IPS-18a (cell line): ENCODE data around the gene HDHD3.
"Not testable (repeated sequence)": the region's sequence is repeated elsewhere in the genome, so short reads cannot be mapped to it uniquely, and the experiment has no call there.

Experiments used
- H3K27ac ChIP-seq: one replicate; pipeline ENCODE4 v1.5.1; 2013; ENCODE audit warnings: low read length
- H3K27me3 ChIP-seq: one replicate; pipeline ENCODE4 v1.6.1; 2013; ENCODE audit warnings: mild to moderate bottlenecking, low read length; ENCODE audit not compliant: control insufficient read depth, insufficient read depth
- H3K36me3 ChIP-seq: one replicate; pipeline ENCODE4 v1.6.1; 2013; ENCODE audit warnings: low read depth, low read length; ENCODE audit not compliant: control insufficient read depth
- H3K4me1 ChIP-seq: one replicate; pipeline ENCODE4 v1.6.1; 2013; ENCODE audit warnings: low read depth, low read length; ENCODE audit not compliant: control insufficient read depth
- H3K4me3 ChIP-seq: one replicate; pipeline ENCODE4 v1.5.1; 2013; ENCODE audit warnings: low read length
- H3K9ac ChIP-seq: one replicate; pipeline ENCODE4 v1.6.1; 2013; ENCODE audit warnings: mild to moderate bottlenecking, low read length, moderate library complexity
- H3K9me3 ChIP-seq: one replicate; pipeline ENCODE4 v1.6.1; 2013; ENCODE audit warnings: low read depth, low read length; ENCODE audit not compliant: control insufficient read depth

HDHD3 gene

GRCh38 chr9:113387560-113388230 is 10.9 kb upstream of the HDHD3 start:
- Histone ChIP-seq H3K9me3 (no peaks in the 10 kb centered on the region), H3K27me3 (no peaks in the 10 kb centered on the region), H3K36me3 (peaks cover 3% of the 10 kb centered on the region), H3K4me3 (no peak overlapping the region), H3K4me1 (no peaks in the 10 kb centered on the region), H3K9ac (no peak overlapping the region), H3K27ac (no peak overlapping the region)

DNA sequence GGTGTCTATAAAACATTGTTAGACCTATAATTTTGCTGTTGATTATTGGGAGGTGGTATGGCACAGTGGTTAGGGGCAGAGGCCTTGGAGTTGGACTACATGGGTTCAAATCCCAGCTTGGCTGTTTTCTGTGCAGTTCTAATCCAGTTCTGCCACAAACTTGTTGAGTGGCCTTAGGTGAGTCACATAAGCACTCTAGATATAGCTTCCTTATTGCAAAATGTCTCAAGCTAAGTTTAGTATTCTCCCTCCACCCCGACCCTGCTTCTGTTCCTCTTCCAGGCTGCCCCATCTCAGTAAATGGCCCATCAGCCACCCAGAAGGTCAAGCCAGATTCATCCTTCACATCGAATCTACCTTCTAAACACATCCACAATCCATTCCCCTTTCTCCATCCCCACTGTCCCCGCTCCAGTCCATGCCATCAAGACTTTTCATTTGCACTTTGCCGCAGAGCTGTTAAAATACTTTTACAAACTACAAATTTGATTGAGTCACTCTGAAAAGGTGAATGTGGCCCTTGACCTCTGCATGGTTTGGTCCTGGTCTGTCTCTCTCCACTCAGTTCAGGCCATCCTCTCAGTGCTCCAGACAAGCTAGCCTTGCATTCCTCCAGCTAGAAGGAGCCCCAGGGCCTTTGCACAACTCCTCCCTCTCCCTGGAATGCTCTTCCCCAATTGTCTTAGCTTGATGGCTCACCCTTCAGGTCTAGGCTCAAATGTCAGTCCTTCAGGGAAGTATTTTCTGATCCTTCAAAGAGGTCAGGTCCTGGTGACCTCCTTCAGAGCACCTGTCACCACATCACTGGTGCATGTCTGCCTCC is 10.0 kb upstream of the HDHD3 start:
- no peak overlapping the region for H3K9ac ChIP-seq
- H3K4me1 ChIP-seq: no peaks in the 10 kb centered on the region
- no peaks in the 10 kb centered on the region for H3K9me3 ChIP-seq
- no peaks in the 10 kb centered on the region for H3K36me3 ChIP-seq
- H3K27me3 ChIP-seq: no peaks in the 10 kb centered on the region
- no peak overlapping the region for H3K4me3 ChIP-seq
- no peak overlapping the region for H3K27ac ChIP-seq

- no peaks in the 10 kb centered on the region for H3K9me3 ChIP-seq
- no peak overlapping the region for H3K9ac ChIP-seq
- H3K27ac ChIP-seq: no peak overlapping the region
- no peak overlapping the region for H3K4me3 ChIP-seq
- no peaks in the 10 kb centered on the region for H3K27me3 ChIP-seq
- H3K36me3 ChIP-seq: no peaks in the 10 kb centered on the region
- no peaks in the 10 kb centered on the region for H3K4me1 ChIP-seq
Measured at GRCh38 chr9:113381909-113382411, 5.2 kb upstream of the HDHD3 start.

DNA sequence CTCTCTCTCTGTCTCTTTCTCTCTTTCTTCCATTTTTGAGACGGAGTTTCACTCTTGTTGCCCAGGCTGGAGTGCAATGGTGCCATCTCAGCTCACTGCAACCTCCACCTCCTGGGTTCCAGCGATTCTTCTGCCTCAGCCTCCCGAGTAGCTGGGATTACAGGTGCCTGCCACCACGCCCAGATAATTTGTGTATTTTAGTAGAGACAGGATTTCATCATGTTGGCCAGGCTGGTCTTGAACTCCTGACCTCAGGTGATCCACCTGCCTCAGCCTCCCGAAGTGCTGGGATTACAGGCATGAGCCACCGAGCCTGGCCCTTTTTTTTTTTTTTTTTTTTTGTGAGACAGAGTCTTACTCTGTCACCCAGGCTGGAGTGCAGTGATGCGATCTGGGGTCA is 4.7 kb upstream of the HDHD3 start:
- not testable (repeated sequence) for H3K4me3 ChIP-seq, H3K27me3 ChIP-seq, H3K36me3 ChIP-seq, H3K27ac ChIP-seq, H3K4me1 ChIP-seq, H3K9me3 ChIP-seq, H3K9ac ChIP-seq

DNA sequence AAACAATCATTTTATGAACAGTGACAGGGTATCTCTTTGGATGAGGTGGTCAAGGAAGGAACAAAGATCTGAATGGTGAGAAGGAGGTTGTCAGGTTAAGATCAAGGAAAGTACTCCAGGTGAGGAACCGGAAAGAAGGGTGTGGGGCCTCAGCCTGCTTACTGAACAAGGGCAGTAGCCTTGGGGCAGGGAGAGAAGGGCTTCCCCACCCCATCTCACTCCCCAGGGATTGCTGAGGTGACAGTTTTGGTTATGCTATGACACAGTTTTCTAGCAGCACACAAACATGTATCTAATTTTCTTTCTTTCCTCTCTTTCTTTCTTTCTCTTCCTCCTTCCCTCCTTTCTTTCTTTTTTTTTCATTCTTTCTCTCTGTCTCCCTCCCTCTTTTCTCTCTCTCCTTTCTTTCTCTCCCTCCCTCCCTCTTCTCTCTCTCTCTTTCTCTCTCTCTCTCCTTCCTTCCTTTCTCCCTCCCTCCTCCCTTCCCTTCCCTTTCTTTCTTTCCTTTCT is 4.1 kb upstream of the HDHD3 start:
- Histone ChIP-seq H3K9me3 (no peaks in the 10 kb centered on the region), H3K9ac (no peak overlapping the region), H3K36me3 (no peaks in the 10 kb centered on the region), H3K27ac (no peak overlapping the region), H3K4me1 (no peaks in the 10 kb centered on the region), H3K4me3 (no peak overlapping the region), H3K27me3 (no peaks in the 10 kb centered on the region)

DNA sequence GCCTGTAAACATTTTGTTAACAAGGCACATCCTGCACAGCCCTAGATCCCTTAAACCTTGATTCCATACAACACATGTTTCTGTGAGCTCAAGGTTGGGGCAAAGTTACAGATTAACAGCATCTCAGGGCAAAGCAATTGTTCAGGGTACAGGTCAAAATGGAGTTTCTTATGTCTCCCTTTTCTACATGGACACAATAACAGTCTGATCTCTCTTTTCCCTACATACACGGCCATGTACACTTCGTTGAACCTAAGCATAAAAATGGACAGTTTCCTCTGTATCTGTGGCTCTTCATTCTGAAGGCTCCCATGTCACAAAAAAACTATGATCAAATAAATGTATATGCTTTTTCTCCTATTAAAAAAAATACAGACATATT is 3.0 kb upstream of the HDHD3 start:
- not testable (repeated sequence) for H3K4me3 ChIP-seq, H3K9me3 ChIP-seq, H3K36me3 ChIP-seq, H3K9ac ChIP-seq, H3K27me3 ChIP-seq, H3K4me1 ChIP-seq, H3K27ac ChIP-seq

GRCh38 chr9:113379094-113379828 is 2.5 kb upstream of the HDHD3 start:
- H3K4me3 ChIP-seq, H3K27ac ChIP-seq, H3K9ac ChIP-seq, H3K27me3 ChIP-seq, H3K9me3 ChIP-seq, H3K4me1 ChIP-seq, H3K36me3 ChIP-seq: not testable (repeated sequence)

GRCh38 chr9:113375057-113376023 is 1.4 kb downstream of the HDHD3 start:
- no peak overlapping the region for H3K27ac ChIP-seq
- H3K4me3 ChIP-seq: no peak overlapping the region

DNA sequence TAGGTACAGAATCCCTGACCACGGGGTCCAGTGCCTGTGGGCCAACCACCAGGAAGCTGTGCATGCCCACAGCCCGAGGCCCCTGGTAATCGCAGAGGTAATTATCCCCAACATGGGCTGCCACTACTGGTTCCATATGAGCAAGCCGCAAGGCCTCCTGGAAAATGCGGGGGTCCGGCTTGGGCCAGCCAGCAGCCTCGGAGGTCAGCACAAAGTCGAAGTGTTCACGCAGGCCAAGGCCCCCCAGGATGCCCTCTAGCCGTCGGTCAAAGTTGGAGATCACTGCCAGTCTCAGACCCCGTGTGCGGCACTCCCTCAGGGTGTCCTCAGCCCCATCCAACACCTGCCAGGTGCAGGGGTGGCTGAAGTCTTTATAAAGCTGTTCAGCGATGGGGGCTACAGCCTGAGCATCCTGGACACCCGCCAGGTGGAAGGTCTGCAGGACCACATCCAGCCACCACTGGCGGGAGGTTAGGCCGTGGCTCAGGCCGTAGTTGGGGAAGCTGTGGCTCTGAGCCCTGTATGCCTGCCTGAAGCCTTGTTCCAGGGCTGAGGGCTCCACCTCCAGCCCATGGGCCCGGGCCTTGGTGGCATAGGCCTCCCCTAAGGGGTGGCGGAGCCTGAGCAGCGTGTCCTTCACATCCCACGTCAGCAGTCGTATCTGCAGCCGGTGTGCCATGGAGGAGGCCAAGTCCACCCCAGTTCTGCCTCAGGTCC is 3.0 kb downstream of the HDHD3 start:
- H3K4me1 ChIP-seq: no peaks in the 10 kb centered on the region
- no peak overlapping the region for H3K27ac ChIP-seq
- H3K9ac ChIP-seq: no peak overlapping the region
- no peaks in the 10 kb centered on the region for H3K9me3 ChIP-seq
- no peak overlapping the region for H3K4me3 ChIP-seq
- no peaks in the 10 kb centered on the region for H3K27me3 ChIP-seq
- no peaks in the 10 kb centered on the region for H3K36me3 ChIP-seq

More at GRCh38 chr9:113375057-113376023, 1.4 kb downstream of the HDHD3 start:
- no peaks in the 10 kb centered on the region for H3K27me3 ChIP-seq
- H3K9me3 ChIP-seq: no peaks in the 10 kb centered on the region
- H3K4me1 ChIP-seq: no peaks in the 10 kb centered on the region
- no peaks in the 10 kb centered on the region for H3K36me3 ChIP-seq
- H3K9ac ChIP-seq: no peak overlapping the region

DNA sequence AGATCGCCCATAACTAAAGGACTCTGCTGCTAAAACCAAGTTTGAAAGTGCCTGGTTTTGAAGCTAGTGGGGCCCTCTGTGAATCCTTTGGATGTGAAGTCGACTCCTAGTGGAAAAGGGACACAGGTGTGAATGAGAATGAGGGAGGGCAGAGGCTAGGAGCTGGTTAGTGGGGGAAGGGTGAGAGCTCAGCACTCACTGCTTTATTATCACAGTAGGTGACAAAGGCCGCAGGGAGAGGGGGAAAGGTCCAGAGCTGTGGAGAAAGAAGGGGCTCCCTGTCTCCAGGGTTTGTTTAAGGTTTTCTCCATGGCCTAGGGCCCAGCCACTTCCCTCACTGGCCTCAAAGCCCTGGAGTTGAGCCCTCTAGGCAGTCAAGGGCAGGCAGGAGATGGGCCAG is 3.5 kb downstream of the HDHD3 start:
- H3K27ac ChIP-seq: no peak overlapping the region
- no peaks in the 10 kb centered on the region for H3K4me1 ChIP-seq
- H3K9ac ChIP-seq: no peak overlapping the region
- H3K9me3 ChIP-seq: no peaks in the 10 kb centered on the region
- no peaks in the 10 kb centered on the region for H3K36me3 ChIP-seq
- no peaks in the 10 kb centered on the region for H3K27me3 ChIP-seq
- H3K4me3 ChIP-seq: no peak overlapping the region
